Esophagus squamous epithelium (tissue), 4 donors: ENCODE results near the gene TRUB1.

Experiments used
- POLR2A ChIP-seq, 4 donors: fragments of 450-650 bp; IDR thresholded peaks; one replicate each; pipeline ENCODE4 v1.6.1; 2017; ENCODE audit warnings: antibody characterized with exemption in 4 of 4, mild to moderate bottlenecking in 4 of 4, moderate library complexity in 3 of 4
- TF ChIP-seq, protein P1 (sequence below), 6 experiments: fragments of 450-650 bp in 4 of 6; fragments of 200-600 bp in 2 of 6; sonication (generic) in 2 of 6; IDR thresholded peaks; one replicate each; pipeline ENCODE4 v1.5.1; 2016 to 2019; ENCODE audit warnings: antibody characterized with exemption in 6 of 6, mild to moderate bottlenecking in 4 of 6, moderate library complexity in 4 of 6

DNA sequence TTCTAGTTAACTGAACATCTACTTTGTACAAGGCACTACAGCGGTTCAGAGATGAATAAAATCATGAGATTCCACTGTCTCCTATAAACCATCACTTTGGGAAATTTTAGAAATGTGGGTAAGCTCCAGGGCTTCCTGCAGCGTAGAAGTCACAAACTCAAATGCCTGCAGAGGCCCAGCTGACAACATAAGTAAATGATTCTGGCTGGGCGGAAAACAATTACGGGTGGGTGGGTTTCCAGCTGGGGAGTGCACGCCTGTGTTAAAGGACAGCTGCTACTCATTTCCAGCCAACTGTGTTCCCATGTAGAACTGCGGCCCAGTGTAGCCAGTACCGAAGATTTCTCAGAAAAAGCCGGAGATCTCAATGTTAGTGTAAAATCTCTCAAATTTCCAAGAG, 85.7 kb downstream of the TRUB1 start:
- TF ChIP-seq, protein P1, sequence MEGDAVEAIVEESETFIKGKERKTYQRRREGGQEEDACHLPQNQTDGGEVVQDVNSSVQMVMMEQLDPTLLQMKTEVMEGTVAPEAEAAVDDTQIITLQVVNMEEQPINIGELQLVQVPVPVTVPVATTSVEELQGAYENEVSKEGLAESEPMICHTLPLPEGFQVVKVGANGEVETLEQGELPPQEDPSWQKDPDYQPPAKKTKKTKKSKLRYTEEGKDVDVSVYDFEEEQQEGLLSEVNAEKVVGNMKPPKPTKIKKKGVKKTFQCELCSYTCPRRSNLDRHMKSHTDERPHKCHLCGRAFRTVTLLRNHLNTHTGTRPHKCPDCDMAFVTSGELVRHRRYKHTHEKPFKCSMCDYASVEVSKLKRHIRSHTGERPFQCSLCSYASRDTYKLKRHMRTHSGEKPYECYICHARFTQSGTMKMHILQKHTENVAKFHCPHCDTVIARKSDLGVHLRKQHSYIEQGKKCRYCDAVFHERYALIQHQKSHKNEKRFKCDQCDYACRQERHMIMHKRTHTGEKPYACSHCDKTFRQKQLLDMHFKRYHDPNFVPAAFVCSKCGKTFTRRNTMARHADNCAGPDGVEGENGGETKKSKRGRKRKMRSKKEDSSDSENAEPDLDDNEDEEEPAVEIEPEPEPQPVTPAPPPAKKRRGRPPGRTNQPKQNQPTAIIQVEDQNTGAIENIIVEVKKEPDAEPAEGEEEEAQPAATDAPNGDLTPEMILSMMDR (IDR thresholded peaks at IDR 0.05), result no peak
- TF ChIP-seq POLR2A (IDR thresholded peaks at IDR 0.05), result no peak
